ENCODE data around the gene EMC10. TPM values are rescaled to one million over a fixed set of nuclear protein-coding genes. Genes with fewer than 3 reads are reported as not detected.

The EMC10 gene
- polyA plus RNA-seq, 1 of the 3 experiments (the other 2 are of a cell fraction), result 218 TPM

GRCh38 chr19:50497022-50497405, 20.7 kb downstream of the EMC10 start:
- Histone ChIP-seq H3K4me3 (ENCODE audit: low read depth in 2 of 2, low read length in 1 of 2) (no peak overlapping the region), H3F3A (replicated peaks; ENCODE audit: insufficient read depth) (no peaks in the 10 kb centered on the region), H3K9ac (no peak overlapping the region), H3K9me3 (no peaks in the 10 kb centered on the region), H3K79me2 (ENCODE audit: insufficient read depth) (no peaks in the 10 kb centered on the region), H3K27ac (ENCODE audit: low read depth in 2 of 2, low read length in 1 of 2) (no peak overlapping the region), H3K9me2 (no peaks in the 10 kb centered on the region), H3K4me2 (no peak overlapping the region), H3K27me3 (ENCODE audit: insufficient read depth) (no peaks in the 10 kb centered on the region; the same call in 1 of the 2 replicates), H3K4me1 (ENCODE audit: control insufficient read depth in 1 of 2, insufficient read depth in 2 of 2, low read depth in 1 of 2, low read length in 1 of 2) (peaks cover 0 to 7% of the 10 kb centered on the region in 2 experiments; a peak in 1 of 4 replicates), H2AFZ (ENCODE audit: low read depth) (no peak overlapping the region), H3K36me3 (replicated peaks in 1 of 2; ENCODE audit: control insufficient read depth in 1 of 2, insufficient read depth in 2 of 2, low read length in 1 of 2) (no peaks in the 10 kb centered on the region), H4K20me1 (ENCODE audit: insufficient read depth) (no peaks in the 10 kb centered on the region)
- no peak for TF ChIP-seq MEF2A (IDR thresholded peaks at IDR 0.05; ENCODE audit: borderline replicate concordance, low read depth)
- TF ChIP-seq PBX3 (IDR thresholded peaks at IDR 0.05), result no peak
- TF ChIP-seq EZH2phosphoT487 (IDR thresholded peaks at IDR 0.05; ENCODE audit: borderline replicate concordance, low read depth), result no peak
- TF ChIP-seq RXRA (IDR thresholded peaks at IDR 0.05; ENCODE audit: borderline replicate concordance, low read depth), result no peak
- TF ChIP-seq MAX (IDR thresholded peaks at IDR 0.05; ENCODE audit: low read depth), result no peak
- TF ChIP-seq RFX5 (IDR thresholded peaks at IDR 0.05; ENCODE audit: low read length), result no peak
- TF ChIP-seq MXI1 (IDR thresholded peaks at IDR 0.05; ENCODE audit: low read depth, low read length), result no peak
- TF ChIP-seq USF1 (IDR thresholded peaks at IDR 0.05; ENCODE audit: borderline replicate concordance, low read depth), result no peak
- no peak for TF ChIP-seq EP300 (IDR thresholded peaks at IDR 0.05; ENCODE audit: borderline replicate concordance in 1 of 2, low read depth in 1 of 2, low read length in 1 of 2)
- TF ChIP-seq CHD2 (IDR thresholded peaks at IDR 0.05; ENCODE audit: low read length, partially characterized antibody), result no peak
- ChIA-PET POLR2A (no interaction called here), CTCF (interaction anchor here (0.8 to 1.5 kb wide), 4 partner anchors 39 to 128 kb away, joined by 3 to 8 read pairs (median 4); no protein-coding TSS in a partner anchor)
- WGBS (ENCODE audit: low lambda C conversion rate), result 80% methylated on average over 8 of the region's 8 CpGs
- no peak for DNase-seq

GRCh38 chr19:50498219-50499056, 22.1 kb downstream of the EMC10 start:
- Histone ChIP-seq H3K4me2 (no peak overlapping the region), H2AFZ (ENCODE audit: low read depth) (no peak overlapping the region), H3K9me3 (no peaks in the 10 kb centered on the region), H3K4me3 (ENCODE audit: low read depth in 2 of 2, low read length in 1 of 2) (no peak overlapping the region), H3K9ac (no peak overlapping the region), H3K9me2 (no peaks in the 10 kb centered on the region), H3K27ac (ENCODE audit: low read depth in 2 of 2, low read length in 1 of 2) (no peak overlapping the region), H4K20me1 (ENCODE audit: insufficient read depth) (no peaks in the 10 kb centered on the region), H3F3A (replicated peaks; ENCODE audit: insufficient read depth) (no peaks in the 10 kb centered on the region), H3K27me3 (ENCODE audit: insufficient read depth) (no peaks in the 10 kb centered on the region), H3K4me1 (ENCODE audit: control insufficient read depth in 1 of 2, insufficient read depth in 2 of 2, low read depth in 1 of 2, low read length in 1 of 2) (peaks cover 0 to 7% of the 10 kb centered on the region in 2 experiments; a peak in 1 of 4 replicates), H3K79me2 (ENCODE audit: insufficient read depth) (no peaks in the 10 kb centered on the region), H3K36me3 (replicated peaks in 1 of 2; ENCODE audit: control insufficient read depth in 1 of 2, insufficient read depth in 2 of 2, low read length in 1 of 2) (no peaks in the 10 kb centered on the region)
- no peak for DNase-seq
- ChIA-PET CTCF (no interaction called here), POLR2A (no interaction called here)
- WGBS (ENCODE audit: low lambda C conversion rate), result 53% methylated on average over 11 of the region's 11 CpGs
- no peak for TF ChIP-seq MEF2A (IDR thresholded peaks at IDR 0.05; ENCODE audit: borderline replicate concordance, low read depth)
- no peak for TF ChIP-seq NFIC (IDR thresholded peaks at IDR 0.05; ENCODE audit: borderline replicate concordance)
- no peak for TF ChIP-seq FOXJ3 (CRISPR knock-in tag; IDR thresholded peaks at IDR 0.05)
- TF ChIP-seq CHD2 (IDR thresholded peaks at IDR 0.05; ENCODE audit: low read length, partially characterized antibody), result no peak
- TF ChIP-seq YY1 (IDR thresholded peaks at IDR 0.05; ENCODE audit: low read depth), result no peak
- no peak for TF ChIP-seq SIN3A (IDR thresholded peaks at IDR 0.05; ENCODE audit: borderline replicate concordance, low read depth, low read length)
- TF ChIP-seq TCF12 (IDR thresholded peaks at IDR 0.05), result no peak
- TF ChIP-seq MXI1 (IDR thresholded peaks at IDR 0.05; ENCODE audit: low read depth, low read length), result no peak
- no peak for TF ChIP-seq POLR2AphosphoS5 (IDR thresholded peaks at IDR 0.05; ENCODE audit: low read depth, low read length)
- TF ChIP-seq REST (IDR thresholded peaks at IDR 0.05; ENCODE audit: low read depth, low read length), result no peak
- no peak for TF ChIP-seq MAX (IDR thresholded peaks at IDR 0.05; ENCODE audit: low read depth)
- TF ChIP-seq RFX5 (IDR thresholded peaks at IDR 0.05; ENCODE audit: low read length), result no peak
- no peak for TF ChIP-seq RXRA (IDR thresholded peaks at IDR 0.05; ENCODE audit: borderline replicate concordance, low read depth)

Measured in SK-N-SH (cell line).